H1 (cell line): ENCODE data around the gene PGAP3. TPM values are rescaled to one million over a fixed set of nuclear protein-coding genes. Genes with fewer than 3 reads are reported as not detected.
A peak's percentile ranks its signal among the peaks of the same experiment; 100 is the strongest.

Experiments
- CTCF ChIA-PET: fragments of 300-600 bp; sonication (Branson Sonifier 250); formaldehyde crosslinking; loops from one replicate; lab custom pipeline; 2021; ENCODE audit not compliant: partially characterized antibody; lab: Charles Lee
- POLR2A ChIA-PET: fragments of 300-600 bp; sonication (Branson Sonifier 250); formaldehyde crosslinking; loops from one replicate; lab custom pipeline; 2021; ENCODE audit warnings: inconsistent platforms; ENCODE audit not compliant: partially characterized antibody; lab: Charles Lee
- DNase-seq, 2 experiments: peaks; one replicate each; pipeline versions ENCODE4 v3.0.0 to v3.0.0-alpha.2; 2010 to 2022; ENCODE audit warnings: low spot score in 2 of 2, low read depth in 1 of 2, mixed read lengths in 1 of 2
- FAIRE-seq: peaks from 2 replicates; lab custom pipeline; 2011; peaks lifted over from hg19 to GRCh38; lab: Jason Lieb, UNC
- H2AFZ ChIP-seq: 2 replicates; pipeline ENCODE4 v1.8.1; 2012; ENCODE audit warnings: low read length, inconsistent platforms
- H2AK5ac ChIP-seq: 2 replicates; pipeline ENCODE4 v1.6.1; 2013; ENCODE audit warnings: low read depth, low read length
- H2BK120ac ChIP-seq: replicated peaks from 2 replicates; pipeline ENCODE3; 2013; ENCODE audit warnings: low read depth, low read length, inconsistent platforms
- H2BK12ac ChIP-seq: 2 replicates; pipeline ENCODE4 v1.6.1; 2013; ENCODE audit warnings: low read depth, low read length
- H2BK15ac ChIP-seq: 2 replicates; pipeline ENCODE4 v1.6.1; 2013; ENCODE audit warnings: low read length
- H2BK20ac ChIP-seq: 2 replicates; pipeline ENCODE4 v1.6.1; 2013; ENCODE audit warnings: low read length
- H2BK5ac ChIP-seq: 2 replicates; pipeline ENCODE4 v1.6.1; 2013; ENCODE audit warnings: low read depth, low read length
- H3K14ac ChIP-seq: 2 replicates; pipeline ENCODE4 v1.6.1; 2013; ENCODE audit warnings: inconsistent platforms; ENCODE audit not compliant: insufficient read length
- H3K18ac ChIP-seq: 2 replicates; pipeline ENCODE4 v1.6.1; 2013; ENCODE audit warnings: low read length; ENCODE audit errors: extremely low read depth
- H3K23ac ChIP-seq: 2 replicates; pipeline ENCODE4 v1.6.1; 2013; ENCODE audit warnings: inconsistent platforms; ENCODE audit not compliant: insufficient read length
- H3K23me2 ChIP-seq: 2 replicates; pipeline ENCODE4 v1.6.1; 2013; ENCODE audit warnings: low read depth, low read length
- H3K27ac ChIP-seq: 2 replicates; pipeline ENCODE4 v1.6.1; 2011; ENCODE audit warnings: low read depth, low read length, inconsistent platforms
- H3K27me3 ChIP-seq, 4 experiments: replicated peaks in 1 of 4; 1 replicate in 1 of 4; 2 replicates in 3 of 4; pipeline versions ENCODE4 v1.6.1 to v1.8.1; 2011 to 2013; ENCODE audit warnings: low read length in 3 of 4, mild to moderate bottlenecking in 3 of 4, inconsistent platforms in 2 of 4, mixed read lengths in 2 of 4, moderate library complexity in 1 of 4; ENCODE audit not compliant: control insufficient read depth in 3 of 4, insufficient read depth in 3 of 4; ENCODE audit errors: extremely low read depth in 1 of 4
- H3K36me3 ChIP-seq, 4 experiments: 2 replicates each; pipeline versions ENCODE4 v1.6.1 to v1.8.1; 2011 to 2013; ENCODE audit warnings: mild to moderate bottlenecking in 4 of 4, low read length in 3 of 4, moderate library complexity in 2 of 4, control low read depth in 1 of 4, inconsistent platforms in 1 of 4; ENCODE audit not compliant: insufficient read depth in 4 of 4, control insufficient read depth in 2 of 4
- H3K4ac ChIP-seq: replicated peaks from 2 replicates; pipeline ENCODE3; 2013; ENCODE audit warnings: low read length, low read depth, mixed read lengths, inconsistent platforms; ENCODE audit not compliant: insufficient read length
- H3K4me1 ChIP-seq, 4 experiments: replicated peaks in 1 of 4; 1 replicate in 1 of 4; 2 replicates in 3 of 4; pipeline versions ENCODE4 v1.6.1 to v1.8.1; 2011 to 2013; ENCODE audit warnings: low read length in 3 of 4, inconsistent platforms in 2 of 4, mixed read lengths in 1 of 4; ENCODE audit not compliant: insufficient read depth in 4 of 4, control insufficient read depth in 3 of 4
- H3K4me2 ChIP-seq, 2 experiments: 2 replicates each; pipeline versions ENCODE4 v1.6.1 to v1.8.1; 2011 to 2013; ENCODE audit warnings: low read depth in 2 of 2, low read length in 2 of 2, control low read depth in 1 of 2, inconsistent platforms in 1 of 2, mild to moderate bottlenecking in 1 of 2; ENCODE audit not compliant: insufficient read depth in 1 of 2
- H3K4me3 ChIP-seq, 4 experiments: fragments of 200-600, 300-600 bp in 1 of 4; sonication (generic), shearing (Covaris generic), sonication (Bioruptor Twin) in 1 of 4; 2 replicates each; pipeline versions ENCODE4 v1.5.1 to v1.8.1; 2011 to 2016; ENCODE audit warnings: low read length in 4 of 4, low read depth in 3 of 4, control low read depth in 2 of 4, inconsistent platforms in 2 of 4, mild to moderate bottlenecking in 2 of 4, mixed read lengths in 1 of 4, moderate library complexity in 1 of 4; ENCODE audit not compliant: insufficient read depth in 2 of 4; ENCODE audit errors: extremely low read depth in 1 of 4
- H3K56ac ChIP-seq: replicated peaks from 2 replicates; pipeline ENCODE3; 2013; ENCODE audit warnings: low read depth, mild to moderate bottlenecking, mixed read lengths, low read length, inconsistent platforms; ENCODE audit not compliant: insufficient read length
- H3K79me1 ChIP-seq: 2 replicates; pipeline ENCODE4 v1.6.1; 2013; ENCODE audit warnings: low read depth, low read length, control low read depth
- H3K79me2 ChIP-seq, 2 experiments: 2 replicates each; pipeline versions ENCODE4 v1.6.1 to v1.8.1; 2012 to 2013; ENCODE audit warnings: low read length in 2 of 2, mild to moderate bottlenecking in 2 of 2, inconsistent platforms in 1 of 2; ENCODE audit not compliant: insufficient read depth in 2 of 2, control insufficient read depth in 1 of 2
- H3K9ac ChIP-seq, 4 experiments: replicated peaks in 1 of 4; 1 replicate in 1 of 4; 2 replicates in 3 of 4; pipeline versions ENCODE4 v1.6.1 to v1.8.1; 2011 to 2013; ENCODE audit warnings: low read depth in 3 of 4, low read length in 3 of 4, control low read depth in 2 of 4, mild to moderate bottlenecking in 2 of 4, moderate library complexity in 2 of 4, inconsistent platforms in 1 of 4; ENCODE audit errors: extremely low read depth in 1 of 4
- H3K9me3 ChIP-seq, 2 experiments: 2 replicates each; pipeline versions ENCODE4 v1.6.1 to v1.8.1; 2012 to 2013; ENCODE audit warnings: mild to moderate bottlenecking in 2 of 2, moderate library complexity in 2 of 2, control low read depth in 1 of 2, inconsistent platforms in 1 of 2, low read depth in 1 of 2, low read length in 1 of 2, mixed read lengths in 1 of 2; ENCODE audit not compliant: insufficient read depth in 2 of 2
- H4K20me1 ChIP-seq, 2 experiments: replicated peaks in 1 of 2; 2 replicates each; pipeline versions ENCODE3 to v1.8.1; 2011 to 2013; ENCODE audit warnings: inconsistent platforms in 2 of 2, low read length in 2 of 2, mild to moderate bottlenecking in 1 of 2; ENCODE audit not compliant: insufficient read depth in 2 of 2, control insufficient read depth in 1 of 2
- H4K5ac ChIP-seq: 2 replicates; pipeline ENCODE4 v1.6.1; 2013; ENCODE audit warnings: low read length, low read depth, mixed read lengths, inconsistent platforms; ENCODE audit not compliant: insufficient read length
- H4K8ac ChIP-seq: 2 replicates; pipeline ENCODE4 v1.8.0; 2013; ENCODE audit warnings: mild to moderate bottlenecking, moderate library complexity, low read length, inconsistent platforms; ENCODE audit not compliant: insufficient read depth; ENCODE audit errors: extremely low read depth
- H4K91ac ChIP-seq: replicated peaks from 2 replicates; pipeline ENCODE3; 2013; ENCODE audit warnings: low read length, mixed read lengths, inconsistent platforms; ENCODE audit not compliant: insufficient read length
- ATF2 ChIP-seq: IDR thresholded peaks from 2 replicates; pipeline ENCODE4 v1.6.1; 2012; ENCODE audit warnings: low read length, inconsistent platforms
- EGR1 ChIP-seq: IDR thresholded peaks from 2 replicates; pipeline ENCODE4 v1.6.1; 2011; ENCODE audit warnings: low read depth, low read length, borderline replicate concordance
- GABPA ChIP-seq: IDR thresholded peaks from 2 replicates; pipeline ENCODE4 v1.6.1; 2011; ENCODE audit warnings: mild to moderate bottlenecking, low read length, moderate library complexity, borderline replicate concordance; ENCODE audit not compliant: insufficient read depth
- HDAC6 ChIP-seq: IDR thresholded peaks from one replicate; pipeline ENCODE4 v1.7.1; 2012; ENCODE audit warnings: low read depth, mild to moderate bottlenecking, inconsistent platforms, low read length, moderate library complexity
- JUN ChIP-seq: IDR thresholded peaks from 2 replicates; pipeline ENCODE4 v1.6.1; 2011; ENCODE audit warnings: low read depth, mild to moderate bottlenecking, improper control_type of control experiment, low read length
- KDM4A ChIP-seq: IDR thresholded peaks from one replicate; pipeline ENCODE4 v1.7.1; 2012; ENCODE audit warnings: low read depth, mild to moderate bottlenecking, moderate library complexity, low read length, inconsistent platforms; ENCODE audit not compliant: severe bottlenecking
- SUZ12 ChIP-seq: fragments of 200-600 bp; sonication (generic); IDR thresholded peaks from 2 replicates; pipeline ENCODE4 v1.6.1; 2012; ENCODE audit warnings: mild to moderate bottlenecking, inconsistent platforms, low read length, moderate library complexity, mixed read lengths
- WGBS, 2 experiments: shearing (Covaris generic) in 1 of 2; methylation state at CpG; one replicate each; pipeline versions ENCODE4 v1.1.6 to v1.1.7; 2013 to 2015; ENCODE audit warnings: low lambda C conversion rate in 2 of 2, mixed read lengths in 2 of 2, inconsistent platforms in 1 of 2, low coverage in 1 of 2, missing lambda C conversion rate in 1 of 2; ENCODE audit not compliant: insufficient replicate concordance in 2 of 2, insufficient coverage in 1 of 2, insufficient read length in 1 of 2; ENCODE audit errors: extremely low coverage in 1 of 2, missing lambda C conversion rate in 1 of 2; 5-methylcytosine and 5-hydroxymethylcytosine counted together
- polyA plus RNA-seq, 7 experiments: library from polyadenylated mRNA; depleted of rRNA in 3 of 7; stranded (reverse) in 5 of 7; unstranded in 2 of 7; fragments of >200 nt in 5 of 7; fragments of 200-250 nt in 2 of 7; gene quantifications; 1 replicate in 5 of 7; 2 replicates in 1 of 7; 4 replicates in 1 of 7; pipeline versions ENCODE4 v1.2.1 to v1.2.3, GENCODE V29; 2011 to 2013; ENCODE audit warnings: missing spikeins in 2 of 7, mixed read lengths in 2 of 7
- total RNA-seq: library from RNA; stranded (reverse); fragmentation: NEBNext Ultra II Directional; extraction: Animal tissue kit (Norgen Biotek cat#: 25700); gene quantifications from 2 replicates; pipeline ENCODE4 v1.2.1, GENCODE V29; 2021

The PGAP3 gene
- total and polyA plus RNA-seq, 2 of the 8 experiments (the other 6 are each of a cell fraction or from before 2014, with no cell fraction given): 21.0 to 30.7 TPM

- H2AFZ ChIP-seq: peak overlapping the region; percentile 87; the same call in 1 of the 2 replicates
- H4K5ac ChIP-seq: peak overlapping the region; percentile 48
- peaks cover 12% of the 10 kb centered on the region for H3K23me2 ChIP-seq
- H3K4me1 ChIP-seq: peaks cover 8 to 51% (median 39%) of the 10 kb centered on the region in 4 experiments
- H3K79me2 ChIP-seq: no peaks in the 10 kb centered on the region
- H3K18ac ChIP-seq: peak overlapping the region; percentile 78
- peaks cover 0 to 1% of the 10 kb centered on the region in 2 experiments for H4K20me1 ChIP-seq
- H3K27me3 ChIP-seq: peaks cover 2 to 39% (median 35%) of the 10 kb centered on the region in 4 experiments
- no peak overlapping the region for H3K14ac ChIP-seq
- peak overlapping the region; percentile 18 for H3K56ac ChIP-seq
- H2AK5ac ChIP-seq: no peak overlapping the region
- DNase-seq (no peak), FAIRE-seq (no peak)
- no peaks in the 10 kb centered on the region for H3K9me3 ChIP-seq
- no peak overlapping the region for H3K9ac ChIP-seq
- peak overlapping the region; percentile 64 to 75 (median 68) for H3K4me3 ChIP-seq
- H2BK20ac ChIP-seq: no peak overlapping the region
- peak overlapping the region; percentile 78; the same call in 1 of the 2 replicates for H2BK5ac ChIP-seq
- no peak overlapping the region for H4K8ac ChIP-seq
- POLR2A ChIA-PET: interaction anchor here (0.8 to 2.0 kb wide), 10 partner anchors 9 to 126 kb away, joined by 3 to 10 read pairs (median 3); partner anchors contain the start of genes ERBB2 and MIEN1
- H3K27ac ChIP-seq: no peak overlapping the region
- peak overlapping the region; percentile 84 to 86 for H3K4me2 ChIP-seq
- 0 out of 2 replicates have a peak, but pooled peaks cover 2% of the 10 kb centered on the region for H3K79me1 ChIP-seq
- H3K23ac ChIP-seq: no peak overlapping the region
- H2BK12ac ChIP-seq: peak overlapping the region; percentile 80; the same call in 1 of the 2 replicates
- peak overlapping the region; percentile 25 for H4K91ac ChIP-seq
- WGBS, 2 experiments: 2% methylated on average over 28 of the region's 72 CpGs; no CpG with 5 or more reads in 1 of the 2 experiments
- H3K4ac ChIP-seq: no peak overlapping the region
- CTCF ChIA-PET: interaction anchor here (1.3 to 49.2 kb wide), 9 partner anchors 4 to 132 kb away, joined by 3 to 1885 read pairs (median 94); partner anchors contain the start of genes ERBB2, NEUROD2, PGAP3 and PNMT
- no peak overlapping the region for H2BK15ac ChIP-seq
- H3K36me3 ChIP-seq: no peaks in the 10 kb centered on the region
- H2BK120ac ChIP-seq: no peak overlapping the region
- TF ChIP-seq KDM4A (peak; percentile 76), JUN (no peak), ATF2 (no peak), HDAC6 (no peak), SUZ12 (peak; percentile 53), EGR1 (no peak), GABPA (no peak)
These were observed 60.7 kb downstream of the PGAP3 start for GRCh38 chr17:39627047-39627711.
